Liver (tissue), 3 donors: ENCODE data around the gene CCR9.

Experiments
- FOXA1 ChIP-seq: IDR thresholded peaks from 2 replicates; pipeline ENCODE4 v1.6.1; 2016; ENCODE audit warnings: antibody characterized with exemption
- JUND ChIP-seq, 2 donors: IDR thresholded peaks; 2 replicates each; pipeline ENCODE4 v1.6.1; 2016; ENCODE audit warnings: antibody characterized with exemption in 2 of 2
- RAD21 ChIP-seq, 2 donors: IDR thresholded peaks; 2 replicates each; pipeline ENCODE4 v1.6.1; 2016; ENCODE audit warnings: antibody characterized with exemption in 2 of 2, mild to moderate bottlenecking in 2 of 2
- TAF1 ChIP-seq: conservative IDR thresholded peaks from 2 replicates; pipeline ENCODE4 v1.6.1; 2016; ENCODE audit warnings: antibody characterized with exemption, mild to moderate bottlenecking
- TF ChIP-seq, protein P1 (sequence below): fragments of 150-350 bp; IDR thresholded peaks from 2 replicates; pipeline ENCODE4 v1.5.1; 2017; ENCODE audit warnings: improper control_type of control experiment, low read depth, low read length; ENCODE audit not compliant: missing input control
- TF ChIP-seq, protein P2 (sequence below): IDR thresholded peaks from 2 replicates; pipeline ENCODE4 v1.6.1; 2016; ENCODE audit warnings: antibody characterized with exemption, mild to moderate bottlenecking
- TF ChIP-seq, protein P3 (sequence below): IDR thresholded peaks from 2 replicates; pipeline ENCODE4 v1.6.1; 2016; ENCODE audit warnings: antibody characterized with exemption
- donor health status: healthy.
- donor health status: healthy.

DNA sequence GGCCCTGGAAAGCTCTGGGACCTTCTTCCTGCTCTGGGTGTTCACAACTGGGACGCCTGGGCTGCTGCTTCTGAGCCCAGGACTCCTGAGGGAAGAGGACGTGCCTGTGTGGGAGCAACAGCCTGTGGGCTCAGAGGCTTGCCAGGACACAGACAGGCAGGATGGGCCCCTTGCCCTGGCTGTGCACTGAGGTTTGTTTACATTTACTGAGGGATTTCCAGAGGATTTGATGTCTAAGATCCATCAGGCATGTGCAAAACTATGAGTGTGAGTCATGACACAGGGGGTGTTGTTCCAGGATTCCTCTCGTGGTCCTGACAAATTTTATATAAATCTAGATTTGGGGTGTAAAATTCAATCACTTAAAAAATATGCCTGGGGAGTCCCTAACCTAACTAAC lies 10.6 kb downstream of the CCR9 start:
- TF ChIP-seq, protein P1, sequence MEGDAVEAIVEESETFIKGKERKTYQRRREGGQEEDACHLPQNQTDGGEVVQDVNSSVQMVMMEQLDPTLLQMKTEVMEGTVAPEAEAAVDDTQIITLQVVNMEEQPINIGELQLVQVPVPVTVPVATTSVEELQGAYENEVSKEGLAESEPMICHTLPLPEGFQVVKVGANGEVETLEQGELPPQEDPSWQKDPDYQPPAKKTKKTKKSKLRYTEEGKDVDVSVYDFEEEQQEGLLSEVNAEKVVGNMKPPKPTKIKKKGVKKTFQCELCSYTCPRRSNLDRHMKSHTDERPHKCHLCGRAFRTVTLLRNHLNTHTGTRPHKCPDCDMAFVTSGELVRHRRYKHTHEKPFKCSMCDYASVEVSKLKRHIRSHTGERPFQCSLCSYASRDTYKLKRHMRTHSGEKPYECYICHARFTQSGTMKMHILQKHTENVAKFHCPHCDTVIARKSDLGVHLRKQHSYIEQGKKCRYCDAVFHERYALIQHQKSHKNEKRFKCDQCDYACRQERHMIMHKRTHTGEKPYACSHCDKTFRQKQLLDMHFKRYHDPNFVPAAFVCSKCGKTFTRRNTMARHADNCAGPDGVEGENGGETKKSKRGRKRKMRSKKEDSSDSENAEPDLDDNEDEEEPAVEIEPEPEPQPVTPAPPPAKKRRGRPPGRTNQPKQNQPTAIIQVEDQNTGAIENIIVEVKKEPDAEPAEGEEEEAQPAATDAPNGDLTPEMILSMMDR, result no peak
- TF ChIP-seq FOXA1, result no peak
- TF ChIP-seq TAF1, result no peak
- TF ChIP-seq, protein P2, sequence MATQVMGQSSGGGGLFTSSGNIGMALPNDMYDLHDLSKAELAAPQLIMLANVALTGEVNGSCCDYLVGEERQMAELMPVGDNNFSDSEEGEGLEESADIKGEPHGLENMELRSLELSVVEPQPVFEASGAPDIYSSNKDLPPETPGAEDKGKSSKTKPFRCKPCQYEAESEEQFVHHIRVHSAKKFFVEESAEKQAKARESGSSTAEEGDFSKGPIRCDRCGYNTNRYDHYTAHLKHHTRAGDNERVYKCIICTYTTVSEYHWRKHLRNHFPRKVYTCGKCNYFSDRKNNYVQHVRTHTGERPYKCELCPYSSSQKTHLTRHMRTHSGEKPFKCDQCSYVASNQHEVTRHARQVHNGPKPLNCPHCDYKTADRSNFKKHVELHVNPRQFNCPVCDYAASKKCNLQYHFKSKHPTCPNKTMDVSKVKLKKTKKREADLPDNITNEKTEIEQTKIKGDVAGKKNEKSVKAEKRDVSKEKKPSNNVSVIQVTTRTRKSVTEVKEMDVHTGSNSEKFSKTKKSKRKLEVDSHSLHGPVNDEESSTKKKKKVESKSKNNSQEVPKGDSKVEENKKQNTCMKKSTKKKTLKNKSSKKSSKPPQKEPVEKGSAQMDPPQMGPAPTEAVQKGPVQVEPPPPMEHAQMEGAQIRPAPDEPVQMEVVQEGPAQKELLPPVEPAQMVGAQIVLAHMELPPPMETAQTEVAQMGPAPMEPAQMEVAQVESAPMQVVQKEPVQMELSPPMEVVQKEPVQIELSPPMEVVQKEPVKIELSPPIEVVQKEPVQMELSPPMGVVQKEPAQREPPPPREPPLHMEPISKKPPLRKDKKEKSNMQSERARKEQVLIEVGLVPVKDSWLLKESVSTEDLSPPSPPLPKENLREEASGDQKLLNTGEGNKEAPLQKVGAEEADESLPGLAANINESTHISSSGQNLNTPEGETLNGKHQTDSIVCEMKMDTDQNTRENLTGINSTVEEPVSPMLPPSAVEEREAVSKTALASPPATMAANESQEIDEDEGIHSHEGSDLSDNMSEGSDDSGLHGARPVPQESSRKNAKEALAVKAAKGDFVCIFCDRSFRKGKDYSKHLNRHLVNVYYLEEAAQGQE, result no peak
- TF ChIP-seq JUND (IDR thresholded peaks at IDR 0.05), result no peak
- no peak for TF ChIP-seq RAD21 (IDR thresholded peaks at IDR 0.05)
- TF ChIP-seq, protein P3, sequence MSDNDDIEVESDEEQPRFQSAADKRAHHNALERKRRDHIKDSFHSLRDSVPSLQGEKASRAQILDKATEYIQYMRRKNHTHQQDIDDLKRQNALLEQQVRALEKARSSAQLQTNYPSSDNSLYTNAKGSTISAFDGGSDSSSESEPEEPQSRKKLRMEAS, result no peak
